OCI-LY1 (cell line): ENCODE results near the gene HSPA8.

Experiments used
- EZH2 ChIP-seq: fragments of 200-600 bp; sonication (generic), shearing (Covaris generic); IDR thresholded peaks from 2 replicates; pipeline ENCODE4 v1.8.0; 2017; ENCODE audit warnings: borderline replicate concordance, mixed run types, mild to moderate bottlenecking, antibody characterized with exemption, low read length, moderate library complexity, mixed read lengths
- TF ChIP-seq, protein P1 (sequence below): fragments of 200-600 bp; sonication (generic), shearing (Covaris generic); IDR thresholded peaks from 2 replicates; pipeline ENCODE4 v1.5.1; 2017; ENCODE audit warnings: mild to moderate bottlenecking, antibody characterized with exemption, low read length, moderate library complexity, mixed read lengths

DNA sequence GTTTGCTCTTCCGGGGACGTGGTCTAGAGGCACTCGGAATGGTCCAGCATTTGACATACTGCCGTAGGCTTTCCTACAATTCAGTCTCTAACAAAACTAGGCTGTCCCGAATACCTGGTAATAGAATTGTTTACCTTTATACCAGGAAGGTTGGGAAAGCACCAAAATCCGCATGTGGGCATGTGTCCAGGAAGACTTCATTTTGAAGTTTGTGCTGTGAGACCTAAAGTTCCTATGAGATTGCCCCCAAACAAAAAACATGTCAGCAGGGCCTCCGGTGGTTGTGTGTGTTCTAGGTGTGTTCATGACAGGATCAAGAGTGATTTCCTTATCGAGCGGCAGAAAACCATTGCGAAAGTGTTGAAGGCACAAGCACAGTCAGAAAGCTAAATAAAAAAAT is 26.1 kb downstream of the HSPA8 start:
- TF ChIP-seq, protein P1, sequence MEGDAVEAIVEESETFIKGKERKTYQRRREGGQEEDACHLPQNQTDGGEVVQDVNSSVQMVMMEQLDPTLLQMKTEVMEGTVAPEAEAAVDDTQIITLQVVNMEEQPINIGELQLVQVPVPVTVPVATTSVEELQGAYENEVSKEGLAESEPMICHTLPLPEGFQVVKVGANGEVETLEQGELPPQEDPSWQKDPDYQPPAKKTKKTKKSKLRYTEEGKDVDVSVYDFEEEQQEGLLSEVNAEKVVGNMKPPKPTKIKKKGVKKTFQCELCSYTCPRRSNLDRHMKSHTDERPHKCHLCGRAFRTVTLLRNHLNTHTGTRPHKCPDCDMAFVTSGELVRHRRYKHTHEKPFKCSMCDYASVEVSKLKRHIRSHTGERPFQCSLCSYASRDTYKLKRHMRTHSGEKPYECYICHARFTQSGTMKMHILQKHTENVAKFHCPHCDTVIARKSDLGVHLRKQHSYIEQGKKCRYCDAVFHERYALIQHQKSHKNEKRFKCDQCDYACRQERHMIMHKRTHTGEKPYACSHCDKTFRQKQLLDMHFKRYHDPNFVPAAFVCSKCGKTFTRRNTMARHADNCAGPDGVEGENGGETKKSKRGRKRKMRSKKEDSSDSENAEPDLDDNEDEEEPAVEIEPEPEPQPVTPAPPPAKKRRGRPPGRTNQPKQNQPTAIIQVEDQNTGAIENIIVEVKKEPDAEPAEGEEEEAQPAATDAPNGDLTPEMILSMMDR, result no peak
- TF ChIP-seq EZH2, result no peak
